HEK293 (cell line): Measurements from ENCODE around the gene GCNA.

Experiments
- CTCF ChIA-PET: fragments of 350-600 bp; formaldehyde crosslinking; extraction: SDS; loops from one replicate; lab custom pipeline; 2021; ENCODE audit warnings: antibody characterized with exemption; lab: Yijun Ruan, JAX
- POLR2A ChIA-PET: fragments of 300-600 bp; formaldehyde crosslinking; extraction: SDS; loops from one replicate; lab custom pipeline; 2020; ENCODE audit warnings: antibody characterized with exemption, inconsistent platforms; lab: Yijun Ruan, JAX
- H3K27ac ChIP-seq: fragments of 200-500 bp; sonication (Bioruptor generic); 2 replicates; pipeline ENCODE4 v1.5.1; 2014; ENCODE audit warnings: low read depth, low read length, control low read depth, inconsistent platforms; ENCODE audit errors: extremely low read depth
- H3K36me3 ChIP-seq, 2 experiments: fragments of 200-500 bp in 1 of 2; sonication (Bioruptor generic) in 1 of 2; 1 replicate in 1 of 2; 2 replicates in 1 of 2; pipeline ENCODE4 v1.5.1; 2014 to 2017; ENCODE audit warnings: inconsistent platforms in 2 of 2, low read length in 2 of 2; ENCODE audit not compliant: control insufficient read depth in 2 of 2, insufficient read depth in 1 of 2
- H3K4me1 ChIP-seq: fragments of 200-500 bp; sonication (Bioruptor generic); 2 replicates; pipeline ENCODE4 v1.5.1; 2014; ENCODE audit warnings: mild to moderate bottlenecking, low read length, inconsistent platforms; ENCODE audit not compliant: control insufficient read depth, insufficient read depth
- H3K4me3 ChIP-seq: 2 replicates; pipeline ENCODE4 v1.5.1; 2011; ENCODE audit warnings: low read depth, mild to moderate bottlenecking, control low read depth, low read length, moderate library complexity
- H3K9me3 ChIP-seq: fragments of 200-500 bp; sonication (Bioruptor generic); 2 replicates; pipeline ENCODE4 v1.5.1; 2014; ENCODE audit warnings: low read depth, low read length, inconsistent platforms; ENCODE audit not compliant: control insufficient read depth, insufficient read depth
- BCL11A ChIP-seq: fragments of 450-650 bp; formaldehyde crosslinking; IDR thresholded peaks from 2 replicates; pipeline ENCODE4 v1.5.1; 2016; ENCODE audit warnings: low read depth, missing biosample characterization, missing genetic modification characterization
- HIC1 ChIP-seq: fragments of 450-650 bp; formaldehyde crosslinking; IDR thresholded peaks from 2 replicates; pipeline ENCODE4 v1.5.1; 2016; ENCODE audit warnings: missing biosample characterization, missing genetic modification characterization
- MEIS1 ChIP-seq: sonication (generic); formaldehyde crosslinking; IDR thresholded peaks from 2 replicates; pipeline ENCODE4 v1.8.1; 2022; ENCODE audit warnings: missing genetic modification reagents, mild to moderate bottlenecking, borderline replicate concordance
- PRDM4 ChIP-seq: fragments of 450-650 bp; formaldehyde crosslinking; IDR thresholded peaks from 2 replicates; pipeline ENCODE4 v1.5.1; 2017; ENCODE audit warnings: missing biosample characterization, missing genetic modification characterization
- ZNF114 ChIP-seq: fragments of 450-650 bp; formaldehyde crosslinking; IDR thresholded peaks from 2 replicates; pipeline ENCODE4 v1.5.0; 2017; ENCODE audit warnings: missing biosample characterization, missing genetic modification characterization
- ZNF121 ChIP-seq: fragments of 450-650 bp; formaldehyde crosslinking; IDR thresholded peaks from 2 replicates; pipeline ENCODE4 v1.5.1; 2016; ENCODE audit warnings: missing biosample characterization, missing genetic modification characterization
- ZNF214 ChIP-seq: fragments of 450-650 bp; formaldehyde crosslinking; IDR thresholded peaks from 2 replicates; pipeline ENCODE4 v1.5.1; 2017; ENCODE audit warnings: missing biosample characterization, mild to moderate bottlenecking, missing genetic modification characterization, borderline replicate concordance
- ZNF239 ChIP-seq: fragments of 450-650 bp; formaldehyde crosslinking; IDR thresholded peaks from 2 replicates; pipeline ENCODE4 v1.5.1; 2016; ENCODE audit warnings: missing biosample characterization, missing genetic modification characterization
- ZNF248 ChIP-seq: fragments of 450-650 bp; formaldehyde crosslinking; IDR thresholded peaks from 2 replicates; pipeline ENCODE4 v1.5.1; 2017; ENCODE audit warnings: missing biosample characterization, missing genetic modification characterization
- ZNF423 ChIP-seq: fragments of 450-650 bp; formaldehyde crosslinking; IDR thresholded peaks from 2 replicates; pipeline ENCODE4 v1.5.1; 2016; ENCODE audit warnings: missing biosample characterization, missing genetic modification characterization
- ZNF510 ChIP-seq: fragments of 450-650 bp; formaldehyde crosslinking; IDR thresholded peaks from 2 replicates; pipeline ENCODE4 v1.5.1; 2018; ENCODE audit warnings: mild to moderate bottlenecking, missing genetic modification characterization, missing biosample characterization; ENCODE audit not compliant: insufficient replicate concordance
- ZNF555 ChIP-seq: fragments of 450-650 bp; formaldehyde crosslinking; conservative IDR thresholded peaks from 2 replicates; pipeline ENCODE4 v1.5.1; 2017; ENCODE audit warnings: missing biosample characterization, mild to moderate bottlenecking, missing genetic modification characterization, inconsistent platforms
- ZNF558 ChIP-seq: fragments of 450-650 bp; formaldehyde crosslinking; IDR thresholded peaks from 2 replicates; pipeline ENCODE4 v1.5.1; 2016; ENCODE audit warnings: missing biosample characterization, missing genetic modification characterization
- ZNF571 ChIP-seq: fragments of 450-650 bp; formaldehyde crosslinking; IDR thresholded peaks from 2 replicates; pipeline ENCODE4 v1.5.0; 2017; ENCODE audit warnings: missing biosample characterization, missing genetic modification characterization
- ZNF585B ChIP-seq: fragments of 450-650 bp; formaldehyde crosslinking; IDR thresholded peaks from 2 replicates; pipeline ENCODE4 v1.5.1; 2016; ENCODE audit warnings: missing biosample characterization, missing genetic modification characterization
- ZNF670 ChIP-seq: fragments of 450-650 bp; formaldehyde crosslinking; IDR thresholded peaks from 2 replicates; pipeline ENCODE4 v1.5.1; 2016; ENCODE audit warnings: missing biosample characterization, missing genetic modification characterization, low read depth
- ZNF777 ChIP-seq: fragments of 450-650 bp; formaldehyde crosslinking; IDR thresholded peaks from 2 replicates; pipeline ENCODE4 v1.5.1; 2017; ENCODE audit warnings: missing biosample characterization, missing genetic modification characterization, borderline replicate concordance
- TF ChIP-seq, protein P1 (sequence below): fragments of 450-650 bp; formaldehyde crosslinking; IDR thresholded peaks from 2 replicates; pipeline ENCODE4 v1.5.1; 2016; ENCODE audit warnings: missing biosample characterization, missing genetic modification characterization, borderline replicate concordance
- TF ChIP-seq, protein P2 (sequence below): fragments of 450-650 bp; formaldehyde crosslinking; IDR thresholded peaks from 2 replicates; pipeline ENCODE4 v1.5.1; 2016; ENCODE audit warnings: missing biosample characterization, missing genetic modification characterization
- TF ChIP-seq, protein P3 (sequence below): fragments of 450-650 bp; formaldehyde crosslinking; conservative IDR thresholded peaks from 2 replicates; pipeline ENCODE4 v1.5.1; 2016; ENCODE audit warnings: low read depth, missing biosample characterization, missing genetic modification characterization

The GCNA gene

GRCh38 chrX:71549986-71550385, 28.3 kb upstream of the GCNA start (continued):
- TF ChIP-seq, protein P1, sequence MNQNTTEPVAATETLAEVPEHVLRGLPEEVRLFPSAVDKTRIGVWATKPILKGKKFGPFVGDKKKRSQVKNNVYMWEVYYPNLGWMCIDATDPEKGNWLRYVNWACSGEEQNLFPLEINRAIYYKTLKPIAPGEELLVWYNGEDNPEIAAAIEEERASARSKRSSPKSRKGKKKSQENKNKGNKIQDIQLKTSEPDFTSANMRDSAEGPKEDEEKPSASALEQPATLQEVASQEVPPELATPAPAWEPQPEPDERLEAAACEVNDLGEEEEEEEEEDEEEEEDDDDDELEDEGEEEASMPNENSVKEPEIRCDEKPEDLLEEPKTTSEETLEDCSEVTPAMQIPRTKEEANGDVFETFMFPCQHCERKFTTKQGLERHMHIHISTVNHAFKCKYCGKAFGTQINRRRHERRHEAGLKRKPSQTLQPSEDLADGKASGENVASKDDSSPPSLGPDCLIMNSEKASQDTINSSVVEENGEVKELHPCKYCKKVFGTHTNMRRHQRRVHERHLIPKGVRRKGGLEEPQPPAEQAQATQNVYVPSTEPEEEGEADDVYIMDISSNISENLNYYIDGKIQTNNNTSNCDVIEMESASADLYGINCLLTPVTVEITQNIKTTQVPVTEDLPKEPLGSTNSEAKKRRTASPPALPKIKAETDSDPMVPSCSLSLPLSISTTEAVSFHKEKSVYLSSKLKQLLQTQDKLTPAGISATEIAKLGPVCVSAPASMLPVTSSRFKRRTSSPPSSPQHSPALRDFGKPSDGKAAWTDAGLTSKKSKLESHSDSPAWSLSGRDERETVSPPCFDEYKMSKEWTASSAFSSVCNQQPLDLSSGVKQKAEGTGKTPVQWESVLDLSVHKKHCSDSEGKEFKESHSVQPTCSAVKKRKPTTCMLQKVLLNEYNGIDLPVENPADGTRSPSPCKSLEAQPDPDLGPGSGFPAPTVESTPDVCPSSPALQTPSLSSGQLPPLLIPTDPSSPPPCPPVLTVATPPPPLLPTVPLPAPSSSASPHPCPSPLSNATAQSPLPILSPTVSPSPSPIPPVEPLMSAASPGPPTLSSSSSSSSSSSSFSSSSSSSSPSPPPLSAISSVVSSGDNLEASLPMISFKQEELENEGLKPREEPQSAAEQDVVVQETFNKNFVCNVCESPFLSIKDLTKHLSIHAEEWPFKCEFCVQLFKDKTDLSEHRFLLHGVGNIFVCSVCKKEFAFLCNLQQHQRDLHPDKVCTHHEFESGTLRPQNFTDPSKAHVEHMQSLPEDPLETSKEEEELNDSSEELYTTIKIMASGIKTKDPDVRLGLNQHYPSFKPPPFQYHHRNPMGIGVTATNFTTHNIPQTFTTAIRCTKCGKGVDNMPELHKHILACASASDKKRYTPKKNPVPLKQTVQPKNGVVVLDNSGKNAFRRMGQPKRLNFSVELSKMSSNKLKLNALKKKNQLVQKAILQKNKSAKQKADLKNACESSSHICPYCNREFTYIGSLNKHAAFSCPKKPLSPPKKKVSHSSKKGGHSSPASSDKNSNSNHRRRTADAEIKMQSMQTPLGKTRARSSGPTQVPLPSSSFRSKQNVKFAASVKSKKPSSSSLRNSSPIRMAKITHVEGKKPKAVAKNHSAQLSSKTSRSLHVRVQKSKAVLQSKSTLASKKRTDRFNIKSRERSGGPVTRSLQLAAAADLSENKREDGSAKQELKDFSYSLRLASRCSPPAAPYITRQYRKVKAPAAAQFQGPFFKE (tag by site-specific recombination), result no peak
- TF ChIP-seq ZNF777 (no peak), ZNF114 (no peak), ZNF585B (tag by site-specific recombination) (no peak), ZNF214 (tag by site-specific recombination) (no peak), ZNF571 (tag by site-specific recombination) (no peak), MEIS1 (CRISPR knock-in tag) (no peak), ZNF248 (tag by site-specific recombination) (no peak), ZNF558 (tag by site-specific recombination) (no peak)
- TF ChIP-seq, protein P2, sequence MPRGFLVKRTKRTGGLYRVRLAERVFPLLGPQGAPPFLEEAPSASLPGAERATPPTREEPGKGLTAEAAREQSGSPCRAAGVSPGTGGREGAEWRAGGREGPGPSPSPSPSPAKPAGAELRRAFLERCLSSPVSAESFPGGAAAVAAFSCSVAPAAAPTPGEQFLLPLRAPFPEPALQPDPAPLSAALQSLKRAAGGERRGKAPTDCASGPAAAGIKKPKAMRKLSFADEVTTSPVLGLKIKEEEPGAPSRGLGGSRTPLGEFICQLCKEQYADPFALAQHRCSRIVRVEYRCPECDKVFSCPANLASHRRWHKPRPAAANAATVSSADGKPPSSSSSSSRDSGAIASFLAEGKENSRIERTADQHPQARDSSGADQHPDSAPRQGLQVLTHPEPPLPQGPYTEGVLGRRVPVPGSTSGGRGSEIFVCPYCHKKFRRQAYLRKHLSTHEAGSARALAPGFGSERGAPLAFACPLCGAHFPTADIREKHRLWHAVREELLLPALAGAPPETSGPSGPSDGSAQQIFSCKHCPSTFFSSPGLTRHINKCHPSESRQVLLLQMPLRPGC (tag by site-specific recombination), result no peak
- TF ChIP-seq, protein P3, sequence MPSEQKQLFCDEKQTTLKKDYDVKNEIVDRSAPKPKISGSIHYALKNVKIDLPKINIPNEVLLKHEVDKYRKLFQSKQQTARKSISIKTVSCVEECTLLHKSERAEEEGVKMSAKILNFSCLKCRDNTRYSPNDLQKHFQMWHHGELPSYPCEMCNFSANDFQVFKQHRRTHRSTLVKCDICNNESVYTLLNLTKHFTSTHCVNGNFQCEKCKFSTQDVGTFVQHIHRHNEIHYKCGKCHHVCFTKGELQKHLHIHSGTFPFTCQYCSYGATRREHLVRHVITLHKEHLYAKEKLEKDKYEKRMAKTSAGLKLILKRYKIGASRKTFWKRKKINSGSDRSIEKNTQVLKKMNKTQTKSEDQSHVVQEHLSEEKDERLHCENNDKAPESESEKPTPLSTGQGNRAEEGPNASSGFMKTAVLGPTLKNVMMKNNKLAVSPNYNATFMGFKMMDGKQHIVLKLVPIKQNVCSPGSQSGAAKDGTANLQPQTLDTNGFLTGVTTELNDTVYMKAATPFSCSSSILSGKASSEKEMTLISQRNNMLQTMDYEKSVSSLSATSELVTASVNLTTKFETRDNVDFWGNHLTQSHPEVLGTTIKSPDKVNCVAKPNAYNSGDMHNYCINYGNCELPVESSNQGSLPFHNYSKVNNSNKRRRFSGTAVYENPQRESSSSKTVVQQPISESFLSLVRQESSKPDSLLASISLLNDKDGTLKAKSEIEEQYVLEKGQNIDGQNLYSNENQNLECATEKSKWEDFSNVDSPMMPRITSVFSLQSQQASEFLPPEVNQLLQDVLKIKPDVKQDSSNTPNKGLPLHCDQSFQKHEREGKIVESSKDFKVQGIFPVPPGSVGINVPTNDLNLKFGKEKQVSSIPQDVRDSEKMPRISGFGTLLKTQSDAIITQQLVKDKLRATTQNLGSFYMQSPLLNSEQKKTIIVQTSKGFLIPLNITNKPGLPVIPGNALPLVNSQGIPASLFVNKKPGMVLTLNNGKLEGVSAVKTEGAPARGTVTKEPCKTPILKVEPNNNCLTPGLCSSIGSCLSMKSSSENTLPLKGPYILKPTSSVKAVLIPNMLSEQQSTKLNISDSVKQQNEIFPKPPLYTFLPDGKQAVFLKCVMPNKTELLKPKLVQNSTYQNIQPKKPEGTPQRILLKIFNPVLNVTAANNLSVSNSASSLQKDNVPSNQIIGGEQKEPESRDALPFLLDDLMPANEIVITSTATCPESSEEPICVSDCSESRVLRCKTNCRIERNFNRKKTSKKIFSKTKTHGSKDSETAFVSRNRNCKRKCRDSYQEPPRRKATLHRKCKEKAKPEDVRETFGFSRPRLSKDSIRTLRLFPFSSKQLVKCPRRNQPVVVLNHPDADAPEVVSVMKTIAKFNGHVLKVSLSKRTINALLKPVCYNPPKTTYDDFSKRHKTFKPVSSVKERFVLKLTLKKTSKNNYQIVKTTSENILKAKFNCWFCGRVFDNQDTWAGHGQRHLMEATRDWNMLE (tag by site-specific recombination), result no peak

GRCh38 chrX:71550578-71550977, 27.7 kb upstream of the GCNA start:
- ChIA-PET POLR2A (no interaction called here), CTCF (no interaction called here)
- no peak overlapping the region for H3K4me3 ChIP-seq
- no peaks in the 10 kb centered on the region for H3K9me3 ChIP-seq
- H3K4me1 ChIP-seq, result no peaks in the 10 kb centered on the region
- no peak overlapping the region for H3K27ac ChIP-seq
- peaks cover 36 to 56% of the 10 kb centered on the region in 2 experiments for H3K36me3 ChIP-seq
- TF ChIP-seq ZNF423 (tag by site-specific recombination), result no peak
- no peak for TF ChIP-seq ZNF510 (tag by site-specific recombination)
- TF ChIP-seq HIC1, result no peak
- TF ChIP-seq ZNF121, result no peak
- no peak for TF ChIP-seq ZNF239 (tag by site-specific recombination)
- TF ChIP-seq PRDM4, result no peak
- TF ChIP-seq ZNF555 (tag by site-specific recombination), result no peak
- TF ChIP-seq BCL11A (tag by site-specific recombination), result no peak
- no peak for TF ChIP-seq ZNF670 (tag by site-specific recombination)
